ENCODE results near the gene ODR4.
"Not testable (repeated sequence)": the region's sequence is repeated elsewhere in the genome, so short reads cannot be mapped to it uniquely, and the experiment has no call there.

ODR4 gene

DNA sequence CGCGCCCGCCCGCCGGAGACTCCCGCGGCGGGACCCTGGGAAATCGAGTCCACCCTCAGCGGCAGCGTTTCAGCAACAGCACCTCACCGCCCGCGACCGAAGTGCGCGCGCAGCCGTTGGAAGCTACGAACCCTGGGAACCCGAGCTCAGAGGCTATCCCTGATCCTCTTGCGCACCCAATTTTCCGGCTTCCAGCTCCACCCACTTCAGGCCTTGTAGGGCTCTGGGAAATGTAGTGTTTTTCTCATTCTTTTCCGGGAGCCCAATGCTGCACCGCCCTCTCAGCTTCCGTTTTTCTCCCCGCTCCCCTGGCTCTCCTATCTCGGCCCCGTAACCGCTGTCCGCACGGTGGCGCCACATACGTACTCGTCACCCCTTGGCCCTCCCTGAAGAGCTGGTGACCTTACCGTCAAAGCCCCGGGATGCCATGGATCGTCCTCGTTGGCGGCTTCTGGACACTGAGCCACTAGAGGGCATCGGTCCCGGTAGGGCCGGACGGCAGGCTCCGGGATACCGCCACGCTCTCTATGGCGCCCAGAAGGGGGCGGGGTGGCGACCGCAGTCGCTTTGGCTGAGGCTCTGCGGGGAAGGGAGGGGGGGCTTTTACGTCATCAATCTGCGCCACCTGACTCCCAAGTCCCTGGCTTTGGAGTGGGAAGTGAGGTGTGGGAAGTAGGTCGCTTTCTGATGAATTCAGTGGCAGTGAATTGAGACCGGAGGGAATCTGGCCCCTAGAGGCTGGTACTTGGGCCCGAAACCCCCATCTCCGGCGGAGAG is at the start of gene ODR4, which contains the start of gene TPR:
Gene ODR4 (plus strand): TSS at position 687 of the 777 bp plus-strand sequence. CDS start 3,948 bp downstream, outside the sequence.
Gene TPR (minus strand): TSS at position 102 of the 777 bp plus-strand sequence. CDS start 225 bp downstream, outside the sequence.
- DNase-seq (ENCODE audit: low spot score), result peak; percentile 98
- FAIRE-seq, result peak; percentile 90

DNA sequence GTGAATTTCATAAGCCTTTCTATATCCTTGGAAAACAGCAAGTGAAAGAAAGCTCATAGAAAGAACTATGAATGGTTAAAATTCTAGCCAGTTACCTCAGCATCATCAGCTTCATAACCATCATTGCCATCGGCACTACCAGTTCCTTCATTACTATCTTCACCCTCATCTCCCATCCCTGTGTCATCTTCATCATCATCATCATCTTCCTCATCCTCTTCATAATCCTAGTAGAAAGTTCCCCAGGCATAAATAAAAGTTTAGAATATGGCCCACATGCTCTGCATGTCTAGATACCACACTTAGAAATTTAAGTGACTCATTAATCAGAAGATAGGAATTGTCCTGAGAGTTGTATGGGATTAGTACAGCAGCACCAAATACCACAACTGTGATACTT is 49.6 kb upstream of the ODR4 start:
- FAIRE-seq (no peak), DNase-seq (ENCODE audit: low spot score) (no peak)

DNA sequence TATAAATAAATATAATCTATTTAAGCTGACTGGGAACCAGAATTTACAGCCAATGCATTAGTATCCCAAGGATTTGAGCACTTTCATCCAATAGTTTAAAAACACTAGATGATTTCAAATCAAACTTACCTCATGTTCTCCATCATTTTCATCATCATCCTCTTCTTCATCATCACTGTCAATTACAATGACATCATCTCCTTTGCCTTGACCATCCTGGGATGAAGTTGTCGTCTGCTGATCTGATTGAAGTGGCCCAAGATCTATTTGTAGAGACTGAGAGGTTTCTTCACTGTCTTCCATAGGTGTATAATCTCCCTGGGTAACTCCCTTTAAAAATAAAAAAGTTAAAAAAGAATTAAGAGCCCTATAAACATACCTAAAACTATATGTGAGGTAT is 48.3 kb upstream of the ODR4 start:
- FAIRE-seq (no peak), DNase-seq (ENCODE audit: low spot score) (no peak)

DNA sequence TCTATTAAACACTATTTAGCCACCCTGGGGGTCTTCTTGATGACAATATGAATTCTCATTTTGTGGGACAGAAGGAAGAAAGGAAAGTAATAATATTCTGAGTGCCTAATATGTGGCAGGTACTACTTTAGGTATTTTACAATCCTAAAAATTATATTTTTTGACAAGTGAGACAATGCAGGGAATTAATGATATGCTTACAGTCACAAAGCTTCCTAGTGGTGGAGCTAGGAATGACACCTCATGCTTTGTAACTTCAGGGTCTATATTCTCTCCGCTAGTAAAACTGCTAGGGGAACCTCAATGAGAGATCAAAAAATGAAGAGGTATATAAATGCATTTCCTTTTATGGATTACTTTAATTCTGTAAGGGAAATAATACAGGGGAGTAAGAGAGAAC is 44.9 kb upstream of the ODR4 start:
- FAIRE-seq (no peak), DNase-seq (ENCODE audit: low spot score) (no peak)

DNA sequence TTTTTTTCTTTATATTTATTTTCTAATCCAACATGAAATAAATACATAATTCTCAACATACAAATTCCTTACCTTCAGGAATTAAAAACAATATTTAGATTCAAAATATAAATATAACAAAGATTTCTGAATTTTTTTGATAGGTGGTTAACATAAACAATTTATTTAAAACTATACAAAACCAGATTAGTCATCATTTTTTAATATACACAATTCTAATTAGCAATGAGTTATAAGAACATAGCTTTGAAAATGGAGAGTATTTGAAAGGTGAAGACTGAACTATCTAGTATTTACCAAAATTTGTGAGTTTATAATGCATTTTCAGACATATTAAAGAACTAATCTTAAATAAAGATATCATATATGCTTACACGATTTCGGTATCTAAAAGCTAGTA is 38.1 kb upstream of the ODR4 start:
- FAIRE-seq, result peak; percentile 65
- no peak for DNase-seq (ENCODE audit: low spot score)

DNA sequence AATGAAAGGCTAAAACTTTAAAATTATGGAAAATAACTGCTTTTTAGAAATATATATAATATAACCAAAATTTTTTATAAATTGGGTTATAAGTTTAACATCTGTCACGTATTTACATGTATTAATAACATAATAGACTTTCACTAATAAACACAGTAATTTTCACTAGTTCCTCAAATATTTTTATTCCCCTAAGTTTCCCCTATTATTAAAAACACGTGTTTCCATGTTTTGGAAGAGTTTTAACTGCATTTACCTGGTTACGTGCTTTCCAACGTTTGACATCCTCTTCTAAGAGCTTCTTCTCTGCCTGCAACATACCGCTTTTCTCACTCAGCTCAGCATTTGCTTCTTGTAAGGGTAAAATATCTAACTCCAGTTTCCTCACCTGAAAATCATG is 34.9 kb upstream of the ODR4 start:
- no peak for FAIRE-seq
- DNase-seq (ENCODE audit: low spot score), result no peak

DNA sequence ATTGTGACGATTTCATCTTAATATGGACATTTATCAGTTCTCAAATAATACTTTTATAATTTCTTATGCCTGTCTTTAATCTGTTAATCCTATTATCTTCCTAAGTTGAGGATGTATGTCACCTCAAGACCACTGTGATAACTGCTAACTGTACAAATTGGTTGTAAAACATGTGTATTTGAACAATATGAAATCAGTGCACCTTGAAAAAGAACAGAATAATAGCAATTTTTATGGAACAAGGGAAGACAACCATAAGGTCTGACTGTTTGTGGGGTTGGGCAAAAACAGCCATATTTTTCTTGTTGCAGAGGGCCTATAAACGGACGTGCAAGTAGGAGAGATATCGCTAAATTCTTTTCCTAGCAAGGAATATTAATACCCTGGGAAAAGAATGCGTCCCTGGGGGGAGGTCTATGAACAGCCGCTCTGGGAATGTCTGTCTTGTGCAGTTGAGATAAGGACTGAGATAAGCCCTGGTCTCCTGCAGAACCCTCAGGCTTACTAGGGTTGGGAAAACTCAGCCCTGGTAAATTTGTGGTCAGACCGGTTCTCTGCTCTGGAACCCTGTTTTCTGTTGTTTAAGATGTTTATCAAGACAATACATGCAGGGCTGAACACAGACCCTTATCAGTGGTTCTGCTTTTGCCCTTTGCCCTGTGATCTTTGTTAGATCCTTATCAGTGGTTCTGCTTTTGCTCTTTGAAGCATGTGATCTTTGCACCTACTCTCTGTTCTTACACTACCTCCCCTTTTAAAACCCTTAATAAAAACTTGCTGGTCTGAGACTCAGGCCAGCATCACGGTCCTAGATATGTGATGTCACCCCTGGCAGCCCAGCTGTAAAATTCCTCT is 27.6 kb upstream of the ODR4 start:
- not testable (repeated sequence) for DNase-seq (ENCODE audit: low spot score); FAIRE-seq

DNA sequence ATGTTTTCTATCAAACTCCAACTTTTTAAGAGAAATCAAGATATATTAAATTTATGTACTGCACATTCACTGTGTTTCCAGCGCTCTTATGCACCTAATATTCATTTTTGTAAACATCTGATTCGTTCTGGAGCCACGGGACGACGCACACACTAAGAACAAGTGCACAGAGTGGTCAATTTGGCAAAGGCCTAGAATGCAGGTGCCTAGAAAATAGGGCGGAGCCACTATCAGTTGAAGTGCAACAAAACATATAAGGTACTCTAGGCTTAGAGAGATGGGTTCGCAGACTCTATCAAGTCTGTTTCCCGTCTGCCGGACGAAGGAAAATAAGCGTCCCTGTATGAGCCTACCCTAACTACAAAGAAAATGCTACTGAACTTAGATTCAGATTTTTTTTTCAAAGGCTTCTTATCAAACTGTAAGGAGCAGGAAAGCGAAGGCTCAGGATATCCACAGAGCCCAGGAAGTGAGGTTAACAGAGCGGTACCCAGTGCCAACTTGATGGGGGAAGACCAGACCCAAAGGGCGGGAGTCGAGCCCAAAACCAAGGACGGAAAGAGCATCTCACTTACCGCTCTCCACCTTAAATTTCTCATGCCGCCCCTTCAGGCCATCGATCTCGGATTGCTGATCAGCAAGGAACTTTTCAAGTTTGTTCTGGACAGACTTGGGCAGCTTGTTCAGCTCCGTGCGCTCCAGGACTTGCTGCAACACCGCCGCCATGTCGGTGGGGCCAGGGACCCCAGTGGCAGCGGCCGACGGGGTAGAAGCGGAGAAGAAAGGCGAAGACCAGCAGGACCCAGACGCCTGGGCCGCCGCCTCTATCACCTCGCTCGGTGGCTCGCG is 1.1 kb upstream of the ODR4 start:
- FAIRE-seq (no peak), DNase-seq (ENCODE audit: low spot score) (peak; percentile 11)

DNA sequence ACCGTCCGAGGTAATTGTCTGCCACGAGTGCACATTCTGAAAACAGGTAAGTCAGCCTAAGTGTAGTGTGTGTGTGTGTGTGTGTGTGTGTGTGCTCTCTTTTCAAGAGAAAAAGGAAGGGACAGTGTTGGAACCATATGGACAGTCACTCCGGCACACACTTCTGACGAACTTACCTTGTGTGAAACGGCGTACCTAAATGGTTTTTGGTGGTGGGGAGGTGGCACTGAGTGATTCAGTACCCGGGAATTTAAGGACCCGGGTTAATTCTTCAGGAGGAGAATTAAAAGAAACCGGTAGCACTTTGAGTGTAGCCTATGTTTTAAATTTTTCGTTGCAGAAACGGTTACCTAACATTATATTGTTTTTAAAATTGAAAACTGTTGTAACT is 286 bp downstream of the ODR4 start:
- no peak for FAIRE-seq

DNA sequence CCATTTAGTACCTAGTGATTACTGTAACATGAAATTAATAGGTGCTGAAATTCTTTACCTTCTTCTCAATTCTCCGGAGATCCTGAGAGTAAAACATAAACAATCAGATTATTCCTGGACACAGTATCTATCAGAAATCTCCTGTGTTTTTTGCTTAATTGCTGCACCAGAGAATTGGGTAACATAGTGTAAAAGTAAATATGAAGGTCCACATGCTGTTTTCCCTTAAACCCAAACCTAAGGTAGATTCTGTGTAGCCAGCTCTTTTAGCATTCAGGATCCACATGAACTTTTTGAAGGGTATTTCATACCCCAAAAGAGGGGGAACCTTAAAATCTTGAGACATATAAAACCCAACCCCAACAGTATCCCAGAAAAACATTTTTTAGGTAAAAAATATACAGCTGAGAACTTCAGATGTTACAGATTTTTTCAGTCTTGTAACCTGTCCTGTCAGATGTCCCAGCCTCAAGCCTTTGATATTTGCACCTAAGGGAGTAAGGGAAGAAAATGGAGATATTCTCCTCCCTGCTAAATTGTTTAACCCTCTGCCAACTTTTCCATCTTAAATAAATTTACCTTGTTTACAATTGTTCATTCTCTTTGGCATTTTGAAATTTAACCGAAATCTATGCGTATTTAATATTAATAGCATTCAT is 11.2 kb downstream of the ODR4 start:
- DNase-seq (ENCODE audit: low spot score), result no peak
- no peak for FAIRE-seq

More for the DNA sequence above, 286 bp downstream of the ODR4 start:
- DNase-seq (ENCODE audit: low spot score), result no peak

DNA sequence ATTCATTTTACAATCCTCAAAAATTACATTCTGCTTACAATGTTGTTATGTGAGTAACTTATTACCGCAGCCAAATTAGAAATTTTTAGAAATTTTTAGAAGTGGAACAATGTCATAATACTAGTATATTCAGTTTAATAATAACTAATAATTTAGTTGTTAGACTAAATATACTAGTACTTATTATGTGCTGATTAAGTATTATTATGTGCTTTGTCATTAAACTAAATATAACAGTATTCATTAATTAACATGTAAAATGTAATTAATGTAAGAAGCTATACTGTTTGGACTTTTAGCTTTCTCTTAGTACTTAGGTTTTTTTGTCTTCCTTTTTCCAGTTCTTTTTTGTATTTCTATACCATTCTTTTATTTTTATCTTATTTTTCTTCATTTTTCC is 15.3 kb downstream of the ODR4 start:
- no peak for FAIRE-seq
- DNase-seq (ENCODE audit: low spot score), result no peak

DNA sequence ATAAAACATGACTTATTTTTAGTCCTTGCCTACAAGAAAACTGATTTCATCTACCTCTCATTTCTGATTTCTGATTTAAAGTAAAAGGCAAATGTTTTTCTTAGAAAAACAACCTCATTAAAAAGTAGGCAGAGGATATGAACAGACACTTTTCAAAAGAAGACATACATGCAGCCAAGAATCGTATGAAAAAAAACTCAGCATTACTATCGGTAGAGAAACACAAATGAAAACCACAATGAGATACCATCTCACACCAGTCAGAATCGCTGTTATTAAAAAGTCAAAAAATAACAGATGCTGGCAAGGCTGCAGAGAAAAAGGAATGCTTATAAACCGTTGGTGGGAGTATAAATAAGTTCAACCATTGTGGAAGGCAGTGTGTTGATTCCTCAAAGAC is 16.2 kb downstream of the ODR4 start:
- no peak for FAIRE-seq
- DNase-seq (ENCODE audit: low spot score), result no peak

DNA sequence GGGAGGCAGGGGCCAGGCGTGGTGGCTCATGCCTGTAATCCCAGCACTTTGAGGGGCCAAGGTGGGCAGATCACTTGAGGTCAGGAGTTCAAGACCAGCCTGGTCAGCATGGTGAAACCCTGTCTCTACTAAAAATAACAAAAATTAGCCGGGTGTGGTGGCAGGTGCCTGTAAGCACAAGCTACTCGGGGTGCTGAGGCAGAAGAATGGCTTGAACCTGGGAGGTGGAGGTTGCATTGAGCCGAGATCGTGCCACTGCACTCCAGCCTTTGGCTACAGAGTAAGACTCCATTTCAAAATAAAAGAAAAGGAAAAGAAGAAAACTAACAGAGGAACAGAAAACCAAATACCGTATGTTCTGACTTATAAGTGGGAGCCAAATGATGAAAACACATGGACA is 17.1 kb downstream of the ODR4 start:
- FAIRE-seq, result not testable (repeated sequence)

DNA sequence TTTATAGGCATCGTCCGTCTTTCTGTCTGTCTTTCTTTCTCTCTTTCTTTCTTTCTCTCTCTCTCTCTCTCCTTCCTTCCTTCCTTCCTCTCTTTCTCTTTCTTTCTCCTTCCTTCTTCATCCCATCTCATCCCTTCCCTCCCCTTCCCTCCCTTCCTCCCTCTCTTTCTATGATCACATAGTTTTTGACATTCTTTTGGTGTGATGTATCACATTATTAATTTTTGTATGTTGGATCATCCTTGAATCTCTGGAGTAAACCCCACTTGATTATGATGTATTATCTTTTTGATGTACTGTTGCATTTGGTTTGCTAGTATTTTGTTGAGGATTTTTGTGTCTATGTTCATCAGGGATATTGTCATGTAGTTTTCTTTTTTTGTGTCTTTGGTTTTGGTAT is 25.8 kb downstream of the ODR4 start:
- not testable (repeated sequence) for DNase-seq (ENCODE audit: low spot score); FAIRE-seq

More for the DNA sequence above, 17.1 kb downstream of the ODR4 start:
- not testable (repeated sequence) for DNase-seq (ENCODE audit: low spot score)

DNA sequence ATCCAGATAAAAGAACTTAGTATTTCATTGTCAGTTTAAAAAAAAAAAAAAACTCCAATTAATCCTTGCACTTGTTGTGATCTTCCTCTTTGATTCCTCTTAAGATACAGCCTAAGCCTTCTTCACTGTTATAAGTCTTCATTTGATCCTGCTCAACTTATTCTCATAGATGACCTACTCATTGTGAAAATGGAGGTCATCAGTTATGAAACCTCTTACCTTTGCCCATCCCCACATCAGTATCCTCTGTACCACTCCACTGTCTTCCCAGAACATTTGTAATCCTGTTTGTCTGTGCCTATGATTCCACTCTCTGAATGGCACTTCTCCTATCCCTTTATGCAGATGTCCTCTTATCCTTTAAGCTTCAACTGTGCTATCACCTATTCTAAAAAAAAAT is 28.0 kb downstream of the ODR4 start:
- DNase-seq (ENCODE audit: low spot score) (no peak), FAIRE-seq (no peak)

DNA sequence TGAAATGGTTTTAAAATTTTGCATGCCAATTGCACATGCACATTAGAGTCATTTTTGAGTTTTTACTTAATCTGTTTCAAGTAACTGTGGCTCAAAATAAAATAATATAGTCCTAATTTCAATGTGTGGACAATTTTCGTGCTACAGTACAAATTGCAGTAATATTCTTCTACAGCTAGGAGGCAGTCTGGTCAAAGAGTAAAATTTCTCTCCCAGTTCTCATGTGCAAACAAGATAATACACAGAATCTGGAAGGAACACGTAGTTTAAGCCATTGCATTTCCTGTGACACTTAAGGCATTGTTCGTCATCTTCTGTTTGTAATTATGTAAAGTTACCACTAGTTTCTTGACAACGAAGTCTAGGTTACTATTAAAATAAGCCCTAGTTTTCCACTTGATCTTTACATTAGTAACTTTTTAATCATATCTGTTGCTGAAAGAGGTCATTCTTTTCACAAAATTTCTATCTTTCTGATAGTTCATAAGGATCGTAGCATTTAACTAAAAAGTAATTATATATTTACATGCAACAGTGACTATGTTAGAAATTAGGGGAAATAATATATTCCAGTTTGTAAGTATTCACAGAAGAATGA is 28.9 kb downstream of the ODR4 start:
- FAIRE-seq, result peak; percentile 15
- peak; percentile 23 for DNase-seq (ENCODE audit: low spot score)

DNA sequence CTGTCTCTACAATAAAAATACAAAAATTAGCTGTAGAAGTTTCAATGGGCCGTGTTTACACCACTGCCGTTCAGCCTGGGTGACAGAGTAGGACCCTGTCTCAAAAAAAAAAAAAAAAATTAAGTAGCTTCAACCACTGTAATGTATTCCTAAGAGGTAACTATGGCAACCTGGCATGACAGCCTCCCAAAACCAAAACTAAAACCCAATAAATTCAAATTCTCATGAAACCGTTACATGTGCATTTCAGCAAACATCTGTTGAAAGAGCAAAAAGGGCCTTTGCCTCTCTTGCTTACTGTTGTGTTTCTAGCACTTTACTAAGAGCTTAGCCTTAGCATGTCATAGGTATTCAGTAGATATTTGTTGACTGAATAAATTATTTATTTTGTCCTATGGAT is 33.5 kb downstream of the ODR4 start:
- FAIRE-seq (no peak), DNase-seq (ENCODE audit: low spot score) (no peak)

DNA sequence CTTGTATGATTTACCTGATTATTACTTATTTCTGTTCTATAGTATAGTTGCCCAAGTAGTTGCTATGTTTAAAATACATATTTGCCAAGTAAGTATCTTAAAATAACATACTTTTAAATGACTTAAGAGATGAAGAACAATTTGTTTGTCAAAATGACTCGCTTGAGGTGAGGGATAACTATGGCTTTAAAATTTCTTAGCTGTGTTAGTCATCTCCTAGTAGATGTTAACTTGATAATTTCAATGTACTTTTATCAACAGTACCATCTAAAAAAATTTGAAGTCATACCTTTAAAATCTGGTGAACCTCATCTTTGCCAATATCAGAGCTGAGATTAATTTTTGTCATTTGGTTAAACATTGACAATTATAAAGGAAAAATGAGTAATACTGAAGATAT is 37.7 kb downstream of the ODR4 start:
- FAIRE-seq (peak; percentile 54), DNase-seq (ENCODE audit: low spot score) (no peak)

DNA sequence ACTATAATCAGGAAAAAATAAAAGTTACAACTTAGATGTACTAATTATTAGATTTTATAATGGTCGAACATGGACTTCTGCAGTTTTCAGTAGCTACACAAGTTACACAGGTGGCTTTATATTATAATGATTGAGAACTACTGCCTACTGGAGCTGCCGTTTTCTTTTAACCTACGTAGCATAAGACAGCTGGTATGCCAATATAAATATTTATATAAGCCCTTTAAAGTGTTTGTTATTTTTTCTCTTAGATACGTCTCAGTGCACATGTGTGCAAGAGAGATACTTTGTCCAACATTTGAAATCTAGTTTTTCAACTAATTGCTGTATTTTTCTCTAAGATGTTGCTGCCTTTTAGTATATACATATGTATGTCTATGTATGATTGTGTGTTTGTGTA is 42.9 kb downstream of the ODR4 start:
- no peak for FAIRE-seq
- no peak for DNase-seq (ENCODE audit: low spot score)

DNA sequence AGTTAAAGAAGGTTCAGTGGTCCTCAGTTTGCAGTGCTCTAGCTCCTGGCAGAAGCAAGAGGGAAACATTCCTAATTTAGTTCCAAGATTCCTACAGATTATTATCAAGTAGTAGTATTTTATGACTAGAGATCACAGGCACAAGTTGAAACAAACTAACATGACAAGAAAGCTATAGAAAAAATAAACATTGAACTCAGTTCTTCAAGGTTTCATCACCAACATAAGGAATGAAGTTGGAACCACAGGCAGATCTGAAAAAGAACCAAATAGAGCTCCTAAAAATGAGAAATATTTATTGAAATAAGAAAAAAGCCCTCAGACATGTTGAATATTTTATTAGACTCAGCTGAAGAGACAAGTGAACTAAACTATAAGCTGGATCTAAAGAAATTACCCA is 44.7 kb downstream of the ODR4 start:
- FAIRE-seq (no peak), DNase-seq (ENCODE audit: low spot score) (no peak)
